OCI-LY1 (cell line): ENCODE measurements around the gene SOX12.
A peak's percentile ranks its signal among the peaks of the same experiment; 100 is the strongest.

Source experiments
- H2AFZ ChIP-seq: fragments of 200-600 bp; sonication (generic), shearing (Covaris generic); 2 replicates; pipeline ENCODE4 v1.6.0; 2014; ENCODE audit warnings: antibody characterized with exemption, mild to moderate bottlenecking, low read length
- H3F3A ChIP-seq: fragments of 200-600 bp; sonication (generic), shearing (Covaris generic); 2 replicates; pipeline ENCODE4 v1.6.0; 2014; ENCODE audit warnings: mild to moderate bottlenecking, antibody characterized with exemption, low read length, moderate library complexity; ENCODE audit not compliant: insufficient read depth
- H3K27ac ChIP-seq: fragments of 200-600 bp; sonication (generic); 2 replicates; pipeline ENCODE4 v1.5.1; 2014; ENCODE audit warnings: low read length, mixed run types, mild to moderate bottlenecking, low read depth; ENCODE audit not compliant: poor library complexity, severe bottlenecking
- H3K27me3 ChIP-seq: fragments of 200-600 bp; sonication (generic); 2 replicates; pipeline ENCODE4 v1.6.0; 2014; ENCODE audit warnings: antibody characterized with exemption, mild to moderate bottlenecking, low read length, moderate library complexity; ENCODE audit not compliant: insufficient read depth
- H3K36me3 ChIP-seq: fragments of 200-600 bp; sonication (generic); 2 replicates; pipeline ENCODE4 v1.6.1; 2014; ENCODE audit warnings: mild to moderate bottlenecking, antibody characterized with exemption, low read length, moderate library complexity, mixed read lengths; ENCODE audit not compliant: insufficient read depth
- H3K4me1 ChIP-seq: fragments of 200-600 bp; sonication (generic); 2 replicates; pipeline ENCODE4 v1.5.1; 2014; ENCODE audit warnings: mild to moderate bottlenecking, low read length, moderate library complexity; ENCODE audit not compliant: insufficient read depth, severe bottlenecking
- H3K4me2 ChIP-seq: fragments of 200-600 bp; sonication (generic), shearing (Covaris generic); 2 replicates; pipeline ENCODE4 v1.6.1; 2014; ENCODE audit warnings: low read length
- H3K4me3 ChIP-seq: fragments of 200-600 bp; sonication (generic); 2 replicates; pipeline ENCODE4 v1.5.1; 2014; ENCODE audit warnings: low read length, low read depth, mild to moderate bottlenecking, mixed read lengths; ENCODE audit not compliant: poor library complexity, severe bottlenecking
- H3K79me2 ChIP-seq: fragments of 200-600 bp; shearing (Covaris generic); 2 replicates; pipeline ENCODE4 v1.6.1; 2016; ENCODE audit warnings: mixed run types, low read length, mixed read lengths; ENCODE audit not compliant: insufficient read depth
- H3K9ac ChIP-seq: fragments of 200-600 bp; sonication (generic), shearing (Covaris generic); 2 replicates; pipeline ENCODE4 v1.6.1; 2014; ENCODE audit warnings: mild to moderate bottlenecking, low read length, mixed read lengths
- H3K9me2 ChIP-seq: fragments of 200-600 bp; sonication (generic), shearing (Covaris generic); 2 replicates; pipeline ENCODE4 v1.6.1; 2014; ENCODE audit warnings: low read depth, mild to moderate bottlenecking, low read length, mixed read lengths
- H3K9me3 ChIP-seq: fragments of 200-600 bp; shearing (Covaris generic); 2 replicates; pipeline ENCODE4 v1.6.1; 2014; ENCODE audit warnings: low read length, mixed read lengths
- H4K20me1 ChIP-seq: fragments of 200-600 bp; sonication (generic), shearing (Covaris generic); 2 replicates; pipeline ENCODE4 v1.6.0; 2016; ENCODE audit warnings: mild to moderate bottlenecking, low read length; ENCODE audit not compliant: insufficient read depth
- CTCF ChIP-seq: fragments of 200-600 bp; sonication (generic), shearing (Covaris generic); IDR thresholded peaks from 2 replicates; pipeline ENCODE4 v1.5.1; 2017; ENCODE audit warnings: mild to moderate bottlenecking, antibody characterized with exemption, low read length, moderate library complexity, mixed read lengths
- EZH2 ChIP-seq: fragments of 200-600 bp; sonication (generic), shearing (Covaris generic); IDR thresholded peaks from 2 replicates; pipeline ENCODE4 v1.8.0; 2017; ENCODE audit warnings: borderline replicate concordance, mixed run types, mild to moderate bottlenecking, antibody characterized with exemption, low read length, moderate library complexity, mixed read lengths

The SOX12 gene

GRCh38 chr20:290084-290831 lies 35.1 kb upstream of the SOX12 start, which contains the start of gene C20orf96:
Gene C20orf96 (minus strand): TSS chr20:290750. CDS start chr20:290610, 140 bp downstream.
- Histone ChIP-seq H3K9me3 (no peaks in the 10 kb centered on the region), H3K9ac (peak within 1 kb of the TSS; percentile 90), H3K4me3 (peak within 1 kb of the TSS; percentile 77), H3K27me3 (no peaks in the 10 kb centered on the region), H3K4me2 (peak within 1 kb of the TSS; percentile 99), H2AFZ (peak within 1 kb of the TSS; percentile 99), H3K36me3 (no peaks in the 10 kb centered on the region), H3K79me2 (no peaks in the 10 kb centered on the region), H3K4me1 (peaks cover 23% of the 10 kb centered on the region), H3K9me2 (no peaks in the 10 kb centered on the region), H3K27ac (no peak within 1 kb of the TSS), H4K20me1 (no peaks in the 10 kb centered on the region), H3F3A (no peaks in the 10 kb centered on the region)
- no peak for TF ChIP-seq EZH2
- no peak; the same call in 1 of the 2 replicates for TF ChIP-seq CTCF

DNA sequence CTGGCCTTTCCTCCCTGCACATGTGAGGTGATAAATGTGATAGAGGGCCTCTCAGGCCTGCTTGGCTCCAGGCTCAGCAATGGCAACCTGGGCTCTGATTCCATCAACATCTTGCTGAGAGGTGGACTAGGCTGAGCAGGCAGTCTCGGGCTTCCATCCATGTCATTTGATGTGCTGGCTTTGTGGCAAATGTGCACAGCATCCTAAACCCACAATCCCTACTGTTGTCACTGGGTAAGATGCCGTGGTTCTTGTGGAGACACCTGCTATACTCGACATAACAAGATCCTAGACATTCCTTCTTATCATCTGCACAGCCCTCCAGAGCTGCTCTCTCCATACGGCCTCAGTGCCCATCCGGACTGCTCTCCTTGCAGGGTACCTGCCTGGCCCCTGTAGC lies 30.8 kb upstream of the SOX12 start:
- H3K79me2 ChIP-seq = no peaks in the 10 kb centered on the region
- no peaks in the 10 kb centered on the region for H3K9me2 ChIP-seq
- H3K27ac ChIP-seq = no peak overlapping the region
- no peak overlapping the region for H3K9ac ChIP-seq
- H3K4me1 ChIP-seq = peaks cover 40% of the 10 kb centered on the region
- H3K9me3 ChIP-seq = no peaks in the 10 kb centered on the region
- no peak overlapping the region for H3K4me3 ChIP-seq
- no peaks in the 10 kb centered on the region for H3K27me3 ChIP-seq
- H3K36me3 ChIP-seq = peaks cover 9% of the 10 kb centered on the region
- H3K4me2 ChIP-seq = no peak overlapping the region
- no peak overlapping the region for H2AFZ ChIP-seq
- TF ChIP-seq EZH2 (no peak), CTCF (no peak)
- no peaks in the 10 kb centered on the region for H4K20me1 ChIP-seq
- H3F3A ChIP-seq = no peaks in the 10 kb centered on the region

DNA sequence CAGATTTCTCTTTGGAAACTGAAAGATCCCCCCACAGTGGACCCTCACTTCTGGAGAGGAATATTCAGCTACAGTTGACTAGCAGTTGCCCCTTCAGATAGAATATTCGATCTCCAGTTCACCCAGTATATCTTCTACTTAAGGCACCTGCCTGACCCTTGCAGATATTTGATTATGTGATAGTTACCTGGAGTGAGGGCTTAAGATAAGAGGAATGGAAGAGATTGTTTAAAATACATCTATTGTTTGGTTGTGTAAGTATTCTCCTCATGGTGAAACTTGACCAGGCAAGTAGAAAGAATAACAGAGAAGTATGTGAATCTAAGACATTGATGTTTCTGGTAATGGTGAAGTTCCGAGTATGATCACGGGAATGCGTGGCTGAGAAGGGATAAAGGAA lies 29.5 kb upstream of the SOX12 start:
- no peak overlapping the region for H2AFZ ChIP-seq

More for the DNA sequence above, 29.5 kb upstream of the SOX12 start:
- Histone ChIP-seq H3K27ac (no peak overlapping the region), H3K36me3 (peaks cover 19% of the 10 kb centered on the region), H4K20me1 (no peaks in the 10 kb centered on the region), H3K4me3 (no peak overlapping the region), H3K79me2 (no peaks in the 10 kb centered on the region), H3K9me3 (no peaks in the 10 kb centered on the region), H3K4me1 (peaks cover 33% of the 10 kb centered on the region), H3K9ac (no peak overlapping the region), H3K4me2 (no peak overlapping the region), H3F3A (no peaks in the 10 kb centered on the region), H3K9me2 (no peaks in the 10 kb centered on the region), H3K27me3 (no peaks in the 10 kb centered on the region)
- TF ChIP-seq CTCF = no peak
- TF ChIP-seq EZH2 = no peak
